GM18951 (cell line): ENCODE measurements around the gene ANGEL2.
"Not testable (repeated sequence)": the region's sequence is repeated elsewhere in the genome, so short reads cannot be mapped to it uniquely, and the experiment has no call there.

Experiments used
- POLR2A ChIP-seq: IDR thresholded peaks from 4 replicates; pipeline ENCODE4 v1.6.1; 2011; ENCODE audit warnings: mild to moderate bottlenecking; ENCODE audit not compliant: insufficient read length, insufficient read depth; ENCODE audit errors: extremely low read depth
- in situ Hi-C: fragments of 300-500 bp; cut with MboI; formaldehyde crosslinking; loops from one replicate; pipeline ENCODE4 v1.12.0; 2022; ENCODE audit warnings: low sequenced_read_pairs, mixed read lengths, inconsistent platforms; ENCODE audit not compliant: unreplicated experiment

The ANGEL2 gene

GRCh38 chr1:213041443-213041842 is 25.8 kb upstream of the ANGEL2 start:
- no peak for TF ChIP-seq POLR2A
- in situ Hi-C loops = no loop called here

- TF ChIP-seq POLR2A = no peak
- in situ Hi-C loops = no loop called here
Measured at GRCh38 chr1:213035573-213035972, 19.9 kb upstream of the ANGEL2 start.

- in situ Hi-C loops = no loop called here
Measured at GRCh38 chr1:213034713-213035112, 19.0 kb upstream of the ANGEL2 start.

GRCh38 chr1:213032651-213033050 is 17.0 kb upstream of the ANGEL2 start:
- in situ Hi-C loops = no loop called here

More at GRCh38 chr1:213034713-213035112, 19.0 kb upstream of the ANGEL2 start:
- no peak for TF ChIP-seq POLR2A

GRCh38 chr1:213027024-213027423 is 11.4 kb upstream of the ANGEL2 start:
- in situ Hi-C loops = not testable (repeated sequence)

More at GRCh38 chr1:213032651-213033050, 17.0 kb upstream of the ANGEL2 start:
- TF ChIP-seq POLR2A = no peak

- TF ChIP-seq POLR2A = no peak
- in situ Hi-C loops = no loop called here
Measured at GRCh38 chr1:213020016-213020415, 4.3 kb upstream of the ANGEL2 start.

- in situ Hi-C loops = no loop called here
- no peak for TF ChIP-seq POLR2A
Measured at GRCh38 chr1:213019450-213019849, 3.8 kb upstream of the ANGEL2 start.

- in situ Hi-C loops = no loop called here
- TF ChIP-seq POLR2A = no peak
Measured at GRCh38 chr1:213017447-213018273, 2.0 kb upstream of the ANGEL2 start.

- no peak for TF ChIP-seq POLR2A
- in situ Hi-C loops = no loop called here
Measured at GRCh38 chr1:213014642-213015041, 1.0 kb downstream of the ANGEL2 start.

- in situ Hi-C loops = no loop called here
- TF ChIP-seq POLR2A = no peak
Measured at GRCh38 chr1:213008564-213008963, 7.1 kb downstream of the ANGEL2 start.

GRCh38 chr1:213003256-213003655 is 12.4 kb downstream of the ANGEL2 start:
- no peak for TF ChIP-seq POLR2A

GRCh38 chr1:212994926-212995325 is 20.7 kb downstream of the ANGEL2 start:
- no peak for TF ChIP-seq POLR2A
- in situ Hi-C loops = loop anchor here (25.0 kb wide), 3 partner anchors 183 to 533 kb away; no protein-coding TSS in a partner anchor

More at GRCh38 chr1:213003256-213003655, 12.4 kb downstream of the ANGEL2 start:
- in situ Hi-C loops = no loop called here

GRCh38 chr1:212993960-212994359 is 21.7 kb downstream of the ANGEL2 start:
- in situ Hi-C loops = loop anchor here (25.0 kb wide), 3 partner anchors 182 to 532 kb away; no protein-coding TSS in a partner anchor

- TF ChIP-seq POLR2A = no peak
- in situ Hi-C loops = loop anchor here (25.0 kb wide), 3 partner anchors 178 to 528 kb away; no protein-coding TSS in a partner anchor
Measured at GRCh38 chr1:212990276-212990675, 25.4 kb downstream of the ANGEL2 start.
